Breast epithelium (tissue), 4 donors: ENCODE data around the gene SLC25A34. TPM values are rescaled to one million over a fixed set of nuclear protein-coding genes. Genes with fewer than 3 reads are reported as not detected.
A peak's percentile ranks its signal among the peaks of the same experiment; 100 is the strongest.

ENCODE experiments used
- DNase-seq, 2 donors: peaks; one replicate each; pipeline ENCODE4 v3.0.0-alpha.2; 2019; ENCODE audit warnings: low spot score in 2 of 2
- H3K27ac ChIP-seq, 2 donors: fragments of 200-600 bp; sonication (generic) in 1 of 2; one replicate each; pipeline ENCODE4 v1.5.1; 2016 to 2019; ENCODE audit warnings: mild to moderate bottlenecking in 1 of 2
- H3K27me3 ChIP-seq, 2 donors: fragments of 200-600 bp; sonication (generic) in 1 of 2; one replicate each; pipeline versions ENCODE4 v1.5.1 to v1.6.0; 2017 to 2019; ENCODE audit warnings: control low read depth in 1 of 2, mild to moderate bottlenecking in 1 of 2
- H3K36me3 ChIP-seq: fragments of 200-600 bp; one replicate; pipeline ENCODE4 v1.5.1; 2019
- H3K4me1 ChIP-seq, 2 donors: fragments of 200-600 bp; sonication (generic); one replicate each; pipeline ENCODE4 v1.5.1; 2016 to 2019; ENCODE audit warnings: control low read depth in 1 of 2
- H3K4me3 ChIP-seq, 3 donors: fragments of 200-600 bp; sonication (generic); 1 replicate in 2 of 3; 2 replicates in 1 of 3; pipeline ENCODE4 v1.5.1; 2016 to 2019; ENCODE audit warnings: mild to moderate bottlenecking in 3 of 3, moderate library complexity in 2 of 3
- H3K9me3 ChIP-seq, 2 donors: fragments of 200-600 bp; sonication (generic) in 1 of 2; one replicate each; pipeline ENCODE4 v1.5.1; 2016 to 2019; ENCODE audit warnings: control low read depth in 1 of 2
- POLR2A ChIP-seq: fragments of 450-650 bp; IDR thresholded peaks from one replicate; pipeline ENCODE4 v1.6.1; 2016; ENCODE audit warnings: antibody characterized with exemption, mild to moderate bottlenecking, moderate library complexity
- POLR2AphosphoS5 ChIP-seq, 3 donors: sonication (generic); formaldehyde crosslinking; IDR thresholded peaks; one replicate each; pipeline ENCODE4 v1.6.1; 2017; ENCODE audit warnings: antibody characterized with exemption in 3 of 3
- intact Hi-C: fragments of 100-400 bp; cut with DNase I; formaldehyde crosslinking; loops from one replicate; pipeline ENCODE4 v1.15.1; 2023; ENCODE audit warnings: low total_unique reads
- total RNA-seq, 3 donors: library from RNA; depleted of rRNA; stranded (reverse); fragments of >200 nt; gene quantifications; one replicate each; pipeline ENCODE4 v1.1.0, GENCODE V29; 2016
- TF ChIP-seq, protein P1 (sequence below), 3 donors: fragments of 450-650 bp; IDR thresholded peaks; one replicate each; pipeline ENCODE4 v1.5.1; 2016 to 2017; ENCODE audit warnings: antibody characterized with exemption in 3 of 3, mild to moderate bottlenecking in 3 of 3, moderate library complexity in 3 of 3

The SLC25A34 gene
- total RNA-seq, 3 donors from 2014 or later = 1.0 to 1.8 (median 1.3) TPM

GRCh38 chr1:15707239-15707925, 28.7 kb upstream of the SLC25A34 start:
- no peaks in the 10 kb centered on the region for H3K27me3 ChIP-seq
- no peak for TF ChIP-seq POLR2AphosphoS5 (IDR thresholded peaks at IDR 0.05)
- TF ChIP-seq, protein P1, sequence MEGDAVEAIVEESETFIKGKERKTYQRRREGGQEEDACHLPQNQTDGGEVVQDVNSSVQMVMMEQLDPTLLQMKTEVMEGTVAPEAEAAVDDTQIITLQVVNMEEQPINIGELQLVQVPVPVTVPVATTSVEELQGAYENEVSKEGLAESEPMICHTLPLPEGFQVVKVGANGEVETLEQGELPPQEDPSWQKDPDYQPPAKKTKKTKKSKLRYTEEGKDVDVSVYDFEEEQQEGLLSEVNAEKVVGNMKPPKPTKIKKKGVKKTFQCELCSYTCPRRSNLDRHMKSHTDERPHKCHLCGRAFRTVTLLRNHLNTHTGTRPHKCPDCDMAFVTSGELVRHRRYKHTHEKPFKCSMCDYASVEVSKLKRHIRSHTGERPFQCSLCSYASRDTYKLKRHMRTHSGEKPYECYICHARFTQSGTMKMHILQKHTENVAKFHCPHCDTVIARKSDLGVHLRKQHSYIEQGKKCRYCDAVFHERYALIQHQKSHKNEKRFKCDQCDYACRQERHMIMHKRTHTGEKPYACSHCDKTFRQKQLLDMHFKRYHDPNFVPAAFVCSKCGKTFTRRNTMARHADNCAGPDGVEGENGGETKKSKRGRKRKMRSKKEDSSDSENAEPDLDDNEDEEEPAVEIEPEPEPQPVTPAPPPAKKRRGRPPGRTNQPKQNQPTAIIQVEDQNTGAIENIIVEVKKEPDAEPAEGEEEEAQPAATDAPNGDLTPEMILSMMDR (IDR thresholded peaks at IDR 0.05) = no peak
- H3K9me3 ChIP-seq = no peaks in the 10 kb centered on the region
- H3K36me3 ChIP-seq = no peaks in the 10 kb centered on the region
- H3K27ac ChIP-seq = no peak overlapping the region
- H3K4me3 ChIP-seq = no peak overlapping the region
- DNase-seq = no peak
- H3K4me1 ChIP-seq = peaks cover 0 to 5% of the 10 kb centered on the region in 2 donors
- intact Hi-C loops = no loop called here

- no peak overlapping the region for H3K4me3 ChIP-seq
- no peak for DNase-seq
- no peaks in the 10 kb centered on the region for H3K4me1 ChIP-seq
- intact Hi-C loops = no loop called here
- H3K27me3 ChIP-seq = no peaks in the 10 kb centered on the region
- no peaks in the 10 kb centered on the region for H3K9me3 ChIP-seq
- H3K36me3 ChIP-seq = no peaks in the 10 kb centered on the region
- TF ChIP-seq POLR2A = no peak
- TF ChIP-seq POLR2AphosphoS5 (IDR thresholded peaks at IDR 0.05) = no peak
- TF ChIP-seq, protein P1 (IDR thresholded peaks at IDR 0.05) = no peak
- no peak overlapping the region for H3K27ac ChIP-seq
Measured at GRCh38 chr1:15708486-15709137, 27.4 kb upstream of the SLC25A34 start.

DNA sequence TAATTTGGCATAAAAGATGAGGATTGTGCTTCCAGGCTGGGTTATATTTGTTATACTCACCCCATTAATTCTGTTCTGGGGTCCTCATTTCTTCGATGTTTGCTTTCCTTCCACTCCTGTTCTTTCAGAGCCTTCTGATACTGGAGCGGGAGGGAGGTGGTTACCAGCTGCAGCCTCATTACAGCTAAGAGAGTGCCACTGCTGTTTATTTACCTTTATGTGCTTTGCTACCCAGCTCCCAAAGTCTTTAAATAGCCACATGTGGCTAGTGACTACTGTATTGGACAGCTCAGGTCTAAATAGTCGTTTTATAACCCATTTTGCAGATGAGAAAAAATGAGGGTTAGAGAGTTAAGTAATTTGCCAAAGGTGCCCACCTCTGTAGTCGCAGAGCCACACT, 26.8 kb upstream of the SLC25A34 start:
- TF ChIP-seq, protein P1 (IDR thresholded peaks at IDR 0.05) = no peak
- TF ChIP-seq POLR2A = no peak
- TF ChIP-seq POLR2AphosphoS5 (IDR thresholded peaks at IDR 0.05) = no peak
- no peak overlapping the region for H3K4me3 ChIP-seq
- intact Hi-C loops = no loop called here
- H3K4me1 ChIP-seq = peaks cover 0 to 1% of the 10 kb centered on the region in 2 donors
- H3K36me3 ChIP-seq = no peaks in the 10 kb centered on the region
- H3K9me3 ChIP-seq = no peaks in the 10 kb centered on the region
- H3K27me3 ChIP-seq = no peaks in the 10 kb centered on the region
- H3K27ac ChIP-seq = no peak overlapping the region
- no peak for DNase-seq

DNA sequence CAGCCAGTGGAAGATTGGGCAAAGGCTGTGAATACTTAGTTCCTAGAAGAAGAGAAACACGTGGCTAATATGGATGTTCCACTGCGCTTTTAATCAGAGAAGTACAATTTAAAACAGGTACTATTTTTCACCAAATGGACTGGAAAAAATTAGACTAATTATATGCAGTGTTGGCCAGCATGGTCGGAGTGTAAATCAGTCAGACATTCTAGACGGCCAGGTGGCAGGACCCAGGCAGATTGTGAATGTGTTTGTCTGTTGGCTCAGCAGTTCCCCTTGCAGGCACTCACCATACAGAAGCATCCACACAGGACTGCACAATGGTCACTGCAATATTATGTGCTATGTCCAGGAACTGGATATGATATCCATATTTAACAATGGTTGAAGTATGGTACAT, 23.9 kb upstream of the SLC25A34 start:
- no peak for DNase-seq
- H3K4me1 ChIP-seq = peaks cover 0 to 10% of the 10 kb centered on the region in 2 donors
- H3K36me3 ChIP-seq = peaks cover 6% of the 10 kb centered on the region
- intact Hi-C loops = no loop called here
- H3K27me3 ChIP-seq = no peaks in the 10 kb centered on the region
- no peak overlapping the region for H3K4me3 ChIP-seq
- no peaks in the 10 kb centered on the region for H3K9me3 ChIP-seq
- TF ChIP-seq POLR2AphosphoS5 (IDR thresholded peaks at IDR 0.05) = no peak
- TF ChIP-seq, protein P1 (IDR thresholded peaks at IDR 0.05) = no peak
- no peak for TF ChIP-seq POLR2A
- no peak overlapping the region for H3K27ac ChIP-seq

DNA sequence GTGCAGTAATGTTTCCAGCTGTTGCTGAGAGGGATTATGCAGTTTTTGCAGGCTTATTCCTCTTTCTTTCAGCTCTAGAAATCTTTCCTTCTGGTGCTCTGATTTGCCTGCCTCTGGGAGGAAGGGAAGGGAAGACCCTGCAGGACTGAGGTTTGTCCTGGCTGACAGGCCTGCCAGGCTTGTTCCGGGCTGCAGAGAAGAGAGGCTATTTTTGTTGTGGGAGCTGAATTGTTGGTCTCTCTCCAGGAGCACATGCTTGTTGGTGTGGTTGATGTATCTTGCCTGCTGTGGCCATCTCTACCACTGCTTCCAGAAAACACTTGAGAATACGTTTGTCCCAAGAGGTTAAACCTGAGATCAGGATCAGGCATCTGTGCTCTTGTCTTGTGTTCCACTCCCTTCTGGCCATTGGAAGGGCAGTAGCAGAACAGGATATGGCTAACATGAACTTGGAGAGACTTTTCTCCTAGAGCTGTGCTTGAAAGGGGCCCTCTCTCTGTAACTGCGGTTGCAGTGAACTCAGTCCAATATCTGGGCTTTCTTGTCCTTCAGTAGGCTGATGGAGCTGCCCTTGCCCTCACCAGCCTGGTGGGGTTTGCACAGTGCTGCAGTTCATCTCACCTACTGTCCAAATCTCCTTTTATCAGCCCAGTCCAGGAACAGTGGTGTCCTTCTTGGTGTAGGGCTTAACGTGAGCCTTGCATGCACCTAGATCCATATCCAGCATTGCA, 21.5 kb upstream of the SLC25A34 start:
- no peaks in the 10 kb centered on the region for H3K27me3 ChIP-seq
- TF ChIP-seq POLR2A = no peak
- TF ChIP-seq, protein P1 (IDR thresholded peaks at IDR 0.05) = no peak
- no peak for TF ChIP-seq POLR2AphosphoS5 (IDR thresholded peaks at IDR 0.05)
- no peaks in the 10 kb centered on the region for H3K9me3 ChIP-seq
- peaks cover 0 to 10% of the 10 kb centered on the region in 2 donors for H3K4me1 ChIP-seq
- H3K4me3 ChIP-seq = no peak overlapping the region
- H3K27ac ChIP-seq = peak overlapping the region; percentile 54 to 69
- H3K36me3 ChIP-seq = peaks cover 6% of the 10 kb centered on the region
- intact Hi-C loops = no loop called here
- no peak for DNase-seq
